Stimulated activated CD4-positive, alpha-beta T cell treated with anti-CD3 and anti-CD28 coated beads, Interleukin-1b, Interleukin-23, amount 100 ng/mL, for 1 hour (primary cell): Measurements from ENCODE around the gene ACBD4.

Experiments
- DNase-seq, 2 donors: peaks; one replicate each; pipeline ENCODE4 v3.0.0-alpha.2; 2020; ENCODE audit warnings: low read depth in 2 of 2

ACBD4 gene

GRCh38 chr17:45155483-45155882 is 20.0 kb downstream of the ACBD4 start:
- no peak for DNase-seq

DNA sequence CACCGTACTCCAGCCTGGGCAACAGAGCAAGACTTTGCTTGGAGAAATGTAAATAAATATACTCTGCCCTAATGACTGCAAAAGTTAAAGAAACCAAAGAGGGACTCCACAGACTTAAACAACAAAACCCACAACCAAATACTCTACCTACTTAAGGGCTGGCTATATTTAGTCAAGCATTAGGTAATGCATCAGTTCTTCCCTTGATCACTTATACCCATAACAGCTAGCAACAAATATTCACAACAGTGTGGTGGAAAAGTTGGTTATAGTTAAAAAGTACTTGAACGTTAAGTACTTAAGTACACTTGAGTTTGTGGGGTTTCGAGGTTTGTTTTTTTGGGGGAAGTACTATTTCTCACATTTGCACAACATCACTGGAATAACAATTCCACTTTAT is 20.8 kb downstream of the ACBD4 start:
- DNase-seq, result no peak

- DNase-seq, result peak in 1 of 2 donors; percentile 41
Observed at GRCh38 chr17:45160447-45161287, 25.2 kb downstream of the ACBD4 start.

GRCh38 chr17:45161288-45162024 is 26.0 kb downstream of the ACBD4 start, which contains the start of gene HEXIM2:
Gene HEXIM2 (plus strand): TSS chr17:45161875. CDS start chr17:45162794, 919 bp downstream.
- peak; percentile 95 for DNase-seq

- DNase-seq, result no peak
Observed at GRCh38 chr17:45162025-45162687, 26.7 kb downstream of the ACBD4 start.

- DNase-seq, result no peak
Observed at GRCh38 chr17:45164734-45165269, 29.3 kb downstream of the ACBD4 start.

DNA sequence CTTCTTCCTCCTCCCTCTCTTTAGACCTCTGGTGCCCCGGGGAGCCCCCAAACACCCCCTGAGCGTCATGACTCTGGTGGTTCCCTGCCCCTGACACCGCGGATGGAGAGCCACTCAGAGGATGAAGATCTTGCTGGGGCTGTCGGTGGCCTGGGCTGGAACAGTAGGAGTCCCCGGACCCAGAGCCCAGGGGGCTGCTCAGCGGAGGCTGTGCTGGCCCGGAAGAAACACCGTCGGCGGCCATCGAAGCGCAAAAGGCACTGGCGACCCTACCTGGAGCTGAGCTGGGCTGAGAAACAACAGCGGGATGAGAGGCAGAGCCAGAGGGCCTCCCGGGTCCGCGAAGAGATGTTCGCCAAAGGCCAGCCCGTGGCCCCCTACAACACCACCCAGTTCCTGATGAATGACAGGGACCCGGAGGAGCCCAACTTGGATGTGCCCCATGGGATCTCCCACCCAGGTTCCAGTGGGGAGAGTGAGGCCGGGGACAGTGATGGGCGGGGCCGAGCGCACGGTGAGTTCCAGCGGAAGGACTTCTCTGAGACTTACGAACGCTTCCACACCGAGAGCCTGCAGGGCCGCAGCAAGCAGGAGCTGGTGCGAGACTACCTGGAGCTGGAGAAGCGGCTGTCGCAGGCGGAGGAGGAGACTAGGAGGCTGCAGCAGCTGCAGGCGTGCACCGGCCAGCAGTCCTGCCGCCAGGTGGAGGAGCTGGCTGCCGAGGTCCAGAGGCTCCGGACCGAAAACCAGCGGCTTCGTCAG is 33.7 kb downstream of the ACBD4 start:
- DNase-seq, result no peak

GRCh38 chr17:45170280-45170930 is 34.9 kb downstream of the ACBD4 start:
- no peak for DNase-seq

GRCh38 chr17:45170931-45171337 is 35.4 kb downstream of the ACBD4 start:
- no peak for DNase-seq

- no peak for DNase-seq
Observed at GRCh38 chr17:45171338-45172231, 36.1 kb downstream of the ACBD4 start.

DNA sequence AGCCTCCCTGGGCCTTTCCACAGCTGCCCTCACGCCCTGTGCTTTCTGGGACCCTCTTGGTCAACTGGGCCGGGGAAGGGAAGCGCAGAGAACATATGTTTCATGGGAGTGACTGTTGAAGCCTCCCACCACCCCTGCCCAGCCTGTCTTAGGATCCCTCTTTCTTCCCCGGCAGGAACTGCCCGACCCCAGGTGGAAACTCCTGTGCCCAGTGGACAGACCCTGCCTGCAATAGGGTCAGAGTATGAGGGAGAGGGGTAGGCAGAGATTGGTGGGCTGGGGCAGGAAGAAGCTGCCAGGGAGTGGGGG is 36.7 kb downstream of the ACBD4 start:
- DNase-seq, result no peak

DNA sequence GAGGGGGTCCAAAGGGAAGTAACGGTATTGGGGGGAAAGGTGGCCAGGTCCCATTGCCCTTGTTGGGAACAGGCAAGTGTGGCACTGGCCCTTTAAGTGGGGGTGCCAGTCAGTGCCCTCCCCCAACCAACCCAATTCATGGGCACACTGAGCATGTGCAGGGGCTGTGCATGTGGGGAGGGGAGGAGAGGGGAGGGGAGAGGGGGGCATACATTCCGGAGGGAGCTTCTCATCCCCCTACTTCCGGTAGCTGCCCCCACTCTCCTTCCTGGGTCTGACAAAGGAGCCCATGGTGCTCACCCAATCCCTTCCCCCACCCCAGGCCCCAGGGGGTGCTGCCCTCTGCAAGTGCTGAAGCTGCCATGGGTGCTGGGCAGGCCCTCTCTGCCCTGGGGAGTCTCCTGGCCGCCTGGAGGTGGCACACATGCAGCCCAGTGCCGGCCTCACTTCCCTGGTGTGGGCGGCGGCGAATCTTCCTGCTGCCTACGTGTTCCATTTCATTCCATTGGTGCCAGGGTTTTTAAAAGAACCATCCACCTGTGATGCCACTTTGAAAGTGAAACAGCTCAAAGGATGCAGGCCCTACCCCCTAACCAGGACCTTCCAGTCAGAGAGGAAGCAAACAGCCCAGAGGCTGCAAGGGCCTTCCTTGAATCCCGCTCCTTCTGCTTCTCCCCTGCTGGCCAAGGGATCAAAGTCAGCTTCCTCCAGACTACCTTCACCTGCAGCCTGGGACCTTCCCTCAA is 37.2 kb downstream of the ACBD4 start:
- peak in 1 of 2 donors; percentile 21 for DNase-seq

- no peak for DNase-seq
Observed at GRCh38 chr17:45175759-45176115, 40.2 kb downstream of the ACBD4 start.

DNA sequence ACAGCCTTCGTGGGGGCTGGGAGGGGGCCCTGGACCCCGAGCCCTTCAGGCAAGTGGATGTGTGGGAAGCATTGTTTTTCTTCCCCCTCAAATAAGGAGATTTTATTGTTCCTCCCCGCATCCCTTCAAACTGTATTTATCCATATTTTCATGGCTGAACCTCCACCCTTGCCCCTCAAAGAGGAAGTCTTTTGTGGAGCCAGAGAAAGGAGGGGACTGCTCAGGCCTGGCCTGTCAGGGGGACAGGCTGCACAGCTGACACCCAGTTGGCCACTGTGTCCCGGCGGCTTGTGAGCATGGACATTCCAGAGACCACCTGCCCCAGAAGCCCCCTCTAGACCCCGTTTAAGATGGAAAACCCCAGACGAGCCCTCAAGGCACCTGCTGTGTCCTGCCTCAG is 42.1 kb downstream of the ACBD4 start:
- no peak for DNase-seq

DNA sequence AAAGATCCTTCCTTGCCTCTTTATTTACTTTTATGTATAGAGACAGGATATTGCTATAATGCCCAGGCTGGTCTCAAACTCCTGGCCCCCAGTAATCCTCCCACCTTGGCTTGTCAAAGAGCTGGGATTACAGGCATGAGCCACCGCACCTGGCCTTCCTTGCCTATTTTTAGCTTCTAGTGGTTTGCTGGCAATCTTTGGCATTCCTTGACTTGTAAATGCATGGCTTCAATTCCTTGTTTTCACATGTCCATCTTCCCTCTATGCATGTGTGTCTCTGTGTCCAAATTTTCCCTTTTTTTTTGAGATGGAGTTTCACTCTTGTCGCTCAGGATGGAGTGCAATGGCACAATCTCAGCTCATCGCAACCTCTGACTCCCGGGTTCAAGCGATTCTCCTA is 48.7 kb downstream of the ACBD4 start:
- no peak for DNase-seq

GRCh38 chr17:45186801-45187354 is 51.4 kb downstream of the ACBD4 start:
- DNase-seq, result no peak

DNA sequence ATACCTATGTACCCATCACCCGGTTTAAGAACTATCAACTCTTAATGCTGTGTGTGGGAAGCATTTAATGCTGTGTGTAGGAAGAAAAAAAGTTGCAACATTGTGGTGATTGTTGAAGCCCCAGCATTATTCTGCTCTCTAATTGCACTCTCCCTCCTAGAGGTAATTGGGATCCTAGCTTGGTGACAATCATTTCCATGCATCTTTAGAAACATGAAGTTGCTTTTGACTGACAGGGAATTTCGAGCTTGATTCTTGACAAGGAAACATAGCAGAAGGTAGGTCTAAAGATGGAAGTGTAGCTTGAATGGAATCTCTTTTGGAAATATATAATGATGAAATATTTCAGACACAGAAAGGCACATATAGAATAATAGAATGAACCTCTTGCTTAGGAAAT is 53.5 kb downstream of the ACBD4 start:
- DNase-seq, result no peak

DNA sequence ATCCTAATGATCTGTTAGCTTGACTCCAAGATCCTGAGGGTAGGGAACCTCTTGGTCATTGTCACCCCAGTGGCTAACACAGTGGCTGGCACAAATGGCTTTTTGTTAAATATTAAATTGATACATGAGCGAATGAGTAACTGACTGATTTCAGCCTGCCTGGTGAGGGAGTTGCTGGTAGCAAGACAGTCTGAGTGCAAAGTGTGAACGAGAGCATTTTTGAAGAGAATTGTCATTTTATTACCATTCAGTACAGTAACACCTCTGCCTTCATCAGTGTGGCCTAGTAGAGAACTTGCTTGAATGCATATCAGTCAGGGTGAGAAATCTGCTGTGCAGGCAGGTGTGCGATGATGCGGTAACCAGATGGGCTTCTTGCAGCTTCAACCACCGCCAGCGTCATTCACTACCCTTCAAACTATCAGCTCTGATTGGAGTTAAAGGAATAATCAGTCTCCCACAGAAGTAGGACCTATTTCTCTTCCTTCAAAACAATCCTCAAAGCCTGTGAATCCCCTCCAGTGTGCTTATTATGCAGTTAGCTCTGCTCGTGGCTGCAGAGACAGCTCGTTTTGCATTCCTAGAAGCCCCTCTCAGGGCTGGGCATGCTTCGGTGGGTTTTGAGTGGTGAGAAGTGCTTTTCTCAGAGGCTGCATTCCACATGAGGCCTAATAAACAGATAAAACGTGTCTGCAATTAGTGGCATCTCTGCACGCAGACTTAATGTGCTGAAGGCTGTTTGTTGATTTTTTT is 55.2 kb downstream of the ACBD4 start:
- DNase-seq, result no peak
